HG02642 (cell line): Measurements from ENCODE around the gene UBP1.
"Not testable (repeated sequence)": the region's sequence is repeated elsewhere in the genome, so short reads cannot be mapped to it uniquely, and the experiment has no call there.

ENCODE experiments used
- ATAC-seq: cut with Tn5 transposase; IDR thresholded peaks from one replicate; pipeline ENCODE4 v1.9.1; 2021; ENCODE audit warnings: mild to moderate bottlenecking; ENCODE audit not compliant: unreplicated experiment, poor library complexity

The UBP1 gene

GRCh38 chr3:33438284-33438668 lies 1.9 kb downstream of the UBP1 start:
- no peak for ATAC-seq

DNA sequence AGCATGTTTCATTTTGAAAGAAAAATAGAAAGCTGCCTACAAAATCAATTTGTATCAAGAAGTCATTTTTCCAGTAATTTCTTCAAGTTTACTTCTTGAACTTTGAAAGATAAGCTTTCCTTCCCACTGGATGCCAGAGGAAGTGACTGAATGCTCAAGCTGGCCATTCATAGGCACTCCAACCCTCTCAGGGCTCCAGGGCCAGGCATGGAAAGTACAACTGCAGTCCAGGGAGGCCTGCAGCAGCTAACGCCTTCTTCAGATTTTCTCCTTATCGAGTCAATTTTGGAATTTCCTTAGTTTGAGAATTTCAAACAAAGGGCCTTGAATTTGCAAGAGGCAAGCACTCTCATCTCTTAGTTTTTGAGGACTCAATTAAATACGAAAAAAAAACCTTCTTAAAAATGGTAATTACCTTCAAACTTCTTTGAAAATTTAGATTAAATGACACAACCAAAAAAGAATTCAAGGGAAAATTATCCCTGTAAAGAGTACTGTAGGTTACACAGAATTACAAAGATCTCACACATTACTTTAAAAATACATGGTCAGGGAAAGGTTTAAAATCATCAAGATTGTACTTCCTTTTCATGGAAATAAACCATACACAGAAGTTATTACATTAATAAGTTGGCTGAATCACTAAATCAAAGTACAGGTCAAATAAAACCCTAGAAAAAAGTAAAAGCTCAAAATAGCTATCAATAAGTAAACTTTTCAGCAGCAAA lies 2.5 kb downstream of the UBP1 start:
- no peak for ATAC-seq

GRCh38 chr3:33433843-33434242 lies 6.4 kb downstream of the UBP1 start:
- ATAC-seq: no peak

GRCh38 chr3:33430571-33430970 lies 9.6 kb downstream of the UBP1 start:
- ATAC-seq: no peak

GRCh38 chr3:33430061-33430460 lies 10.1 kb downstream of the UBP1 start:
- ATAC-seq: no peak

DNA sequence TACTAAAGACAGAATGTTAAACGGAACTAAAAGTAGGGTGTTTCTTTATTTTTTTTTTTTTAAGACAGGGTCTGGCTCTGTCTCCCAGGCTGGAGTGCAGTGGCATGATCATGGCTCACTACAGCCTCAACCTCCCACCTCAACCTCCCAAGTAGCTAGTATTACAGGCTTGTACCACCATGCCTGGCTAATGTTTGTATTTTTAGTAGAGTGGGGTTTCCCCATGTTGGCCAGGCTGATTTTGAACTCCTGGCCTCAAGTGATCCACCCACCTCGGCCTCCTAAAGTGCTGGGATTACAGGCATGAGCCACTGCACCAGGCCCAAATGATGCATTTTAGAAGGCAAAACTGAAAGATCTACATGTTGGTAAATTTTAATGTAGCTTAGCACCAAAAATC lies 10.9 kb downstream of the UBP1 start:
- not testable (repeated sequence) for ATAC-seq

DNA sequence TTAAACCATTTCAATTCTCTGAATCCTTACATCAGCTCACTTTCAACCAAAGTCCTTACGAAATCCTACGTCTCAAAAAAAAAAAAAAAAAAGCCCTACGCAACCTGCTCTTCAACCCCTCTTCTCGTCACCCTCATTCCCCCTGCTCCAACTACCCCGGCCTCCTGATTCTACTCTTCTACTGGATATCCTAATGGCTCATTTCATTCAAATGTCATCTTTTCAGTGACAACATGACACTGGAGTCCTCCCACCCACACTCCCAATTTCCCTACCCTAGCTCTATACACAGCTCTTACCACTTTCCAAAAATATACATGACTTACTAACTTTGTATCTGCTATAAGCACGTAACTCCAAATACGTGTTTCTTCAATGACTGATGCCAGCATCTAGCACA lies 11.5 kb downstream of the UBP1 start:
- ATAC-seq: no peak

- no peak for ATAC-seq
Observed at GRCh38 chr3:33426630-33427317, 13.4 kb downstream of the UBP1 start.

DNA sequence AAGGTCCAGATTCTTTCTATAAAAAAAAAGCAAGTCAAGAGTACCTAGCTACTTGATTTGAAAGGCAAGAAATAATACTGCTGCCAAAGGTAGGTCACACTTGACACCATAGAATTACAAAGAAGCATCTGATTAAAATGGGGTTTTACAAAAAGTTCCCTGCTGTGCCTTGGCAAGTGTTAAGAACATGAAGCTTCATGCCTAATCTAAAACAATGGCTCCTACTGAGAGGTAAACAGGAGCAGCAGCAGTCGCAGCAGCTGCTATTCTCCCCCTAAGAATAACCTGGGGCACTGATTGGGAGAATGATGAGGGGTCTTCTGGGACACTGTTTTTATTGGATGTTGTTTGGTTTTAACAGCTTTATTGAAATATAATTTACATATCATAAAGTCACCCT lies 14.1 kb downstream of the UBP1 start:
- ATAC-seq: no peak

- no peak for ATAC-seq
Observed at GRCh38 chr3:33425453-33425852, 14.8 kb downstream of the UBP1 start.

- ATAC-seq: no peak
Observed at GRCh38 chr3:33424606-33425452, 15.4 kb downstream of the UBP1 start.

DNA sequence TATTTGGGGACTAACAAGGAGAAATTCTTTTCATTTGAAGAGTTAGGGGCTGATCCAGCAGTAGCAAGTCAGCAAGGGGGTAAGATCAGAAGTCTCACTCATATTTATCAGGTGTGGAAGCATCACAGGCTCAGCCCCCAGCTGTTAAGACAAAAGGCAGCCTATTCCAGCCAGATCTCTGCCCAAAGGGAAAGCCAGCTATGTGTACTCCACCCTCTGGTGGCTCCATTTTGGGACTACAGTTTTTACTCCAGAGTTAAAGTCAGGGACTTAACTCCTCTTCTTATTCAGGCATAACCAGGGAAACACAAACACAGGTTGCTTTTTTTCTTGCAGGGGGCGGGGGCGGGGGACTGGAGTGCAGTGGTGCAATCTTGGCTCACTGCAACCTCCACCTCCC lies 19.2 kb downstream of the UBP1 start:
- ATAC-seq: no peak

DNA sequence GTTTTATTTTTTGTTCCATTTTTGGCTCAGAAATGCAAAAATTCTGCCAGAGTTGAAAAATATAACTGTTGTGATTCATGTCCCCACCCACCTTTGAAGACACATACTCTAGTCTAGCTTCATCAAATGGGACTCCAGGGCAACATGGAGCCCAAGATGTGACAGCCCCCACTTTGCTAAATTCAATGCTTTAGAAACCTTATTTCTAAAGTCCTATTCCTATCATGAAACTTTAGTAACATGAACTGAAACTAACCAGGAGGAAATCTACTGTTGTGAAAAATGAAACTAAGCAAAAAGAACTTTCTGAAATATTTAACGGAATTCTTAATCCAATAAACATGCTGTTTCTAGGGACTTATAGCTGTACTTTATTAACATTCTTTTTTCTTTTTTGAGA lies 20.3 kb downstream of the UBP1 start:
- ATAC-seq: no peak

GRCh38 chr3:33417066-33417673 lies 23.0 kb downstream of the UBP1 start:
- ATAC-seq: no peak

DNA sequence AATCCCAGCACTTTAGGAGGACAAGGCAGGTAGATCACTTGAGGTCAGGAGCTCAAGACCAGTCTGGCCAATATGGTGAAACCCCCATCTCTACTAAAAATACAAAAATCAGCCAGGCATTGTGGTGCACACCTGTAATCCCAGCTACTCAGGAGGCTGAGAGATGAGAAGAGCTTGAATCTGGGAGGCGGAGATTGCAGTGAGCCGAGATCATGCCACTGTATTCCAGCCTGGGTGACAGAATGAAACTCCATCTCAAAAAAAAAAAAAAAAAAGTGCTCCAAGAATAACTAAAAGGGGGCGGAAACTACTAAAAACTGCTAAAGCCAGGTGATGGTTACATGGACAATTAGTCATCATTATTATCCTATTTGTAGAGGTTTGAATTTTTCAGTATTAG lies 29.4 kb downstream of the UBP1 start:
- ATAC-seq: not testable (repeated sequence)

- no peak for ATAC-seq
Observed at GRCh38 chr3:33403756-33404155, 36.4 kb downstream of the UBP1 start.

DNA sequence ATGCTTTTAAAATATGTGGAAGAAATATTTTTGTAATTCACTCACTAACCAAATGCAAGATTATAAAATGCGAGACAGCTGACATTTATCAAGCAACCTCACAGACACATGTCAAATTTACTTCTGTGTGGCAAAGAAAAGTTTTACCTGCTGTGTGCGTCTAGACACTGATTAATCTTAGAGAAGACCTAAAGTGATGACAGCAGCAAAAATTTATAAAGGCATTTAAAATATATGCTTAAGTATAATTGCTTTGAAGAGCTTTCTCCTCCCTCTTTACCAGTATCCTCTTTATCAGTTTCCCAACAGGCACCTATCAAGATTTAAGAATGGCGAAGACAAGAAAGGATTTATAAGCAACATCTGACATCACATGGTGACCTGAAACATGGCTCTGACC lies 37.3 kb downstream of the UBP1 start:
- no peak for ATAC-seq

DNA sequence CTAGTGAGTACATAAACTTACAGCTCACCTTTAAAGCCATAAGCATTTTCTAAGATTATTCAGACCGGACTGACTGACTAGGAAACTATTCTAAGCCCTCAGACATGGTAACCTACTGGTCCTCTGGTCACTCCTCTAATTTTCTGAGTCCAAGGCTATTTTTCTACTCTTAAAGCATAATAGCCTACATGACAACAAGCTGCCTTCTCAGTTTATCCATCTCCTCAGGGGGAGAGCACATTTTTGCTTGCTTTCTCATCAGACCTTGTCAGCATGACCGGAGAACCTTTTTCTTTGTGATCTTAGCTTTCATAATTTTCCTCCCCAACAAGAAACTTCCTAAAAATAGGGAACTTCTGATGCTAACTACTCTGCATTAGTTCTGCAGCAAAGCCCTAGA lies 38.4 kb downstream of the UBP1 start:
- no peak for ATAC-seq

- ATAC-seq: no peak
Observed at GRCh38 chr3:33398410-33398809, 41.8 kb downstream of the UBP1 start.

DNA sequence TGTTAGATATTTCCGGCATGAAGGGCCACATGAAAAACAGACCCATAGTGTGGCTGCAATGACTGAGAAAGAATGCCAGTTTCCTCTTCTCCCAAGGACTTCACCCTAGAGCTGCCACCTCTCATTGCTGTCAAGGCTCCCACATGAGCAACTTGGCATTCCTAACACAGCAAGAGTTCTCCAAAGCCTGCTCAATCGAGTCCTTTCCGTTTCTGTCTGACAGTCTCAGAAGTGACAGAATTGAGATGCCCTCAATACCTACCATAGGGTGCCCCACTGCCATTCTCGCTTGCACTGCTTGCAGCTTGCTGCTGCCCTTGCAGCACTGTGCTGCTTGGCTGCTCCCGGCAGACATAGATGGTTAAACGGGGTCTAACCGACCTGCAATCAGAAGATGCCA lies 44.3 kb downstream of the UBP1 start:
- ATAC-seq: no peak
